A673 (cell line): ENCODE results near the gene SPTSSB.

ENCODE experiments used
- CTCF ChIP-seq: fragments of 300-800, 200-600 bp; sonication (generic); conservative IDR thresholded peaks from 2 replicates; pipeline ENCODE4 v1.5.1; 2017; ENCODE audit warnings: low read depth, mild to moderate bottlenecking, antibody characterized with exemption, low read length, moderate library complexity, mixed read lengths
- EZH2 ChIP-seq: fragments of 200-600 bp; sonication (generic); IDR thresholded peaks from 2 replicates; pipeline ENCODE4 v1.6.1; 2017; ENCODE audit warnings: borderline replicate concordance, low read depth, mild to moderate bottlenecking, mixed read lengths, antibody characterized with exemption, low read length; ENCODE audit not compliant: poor library complexity, severe bottlenecking

DNA sequence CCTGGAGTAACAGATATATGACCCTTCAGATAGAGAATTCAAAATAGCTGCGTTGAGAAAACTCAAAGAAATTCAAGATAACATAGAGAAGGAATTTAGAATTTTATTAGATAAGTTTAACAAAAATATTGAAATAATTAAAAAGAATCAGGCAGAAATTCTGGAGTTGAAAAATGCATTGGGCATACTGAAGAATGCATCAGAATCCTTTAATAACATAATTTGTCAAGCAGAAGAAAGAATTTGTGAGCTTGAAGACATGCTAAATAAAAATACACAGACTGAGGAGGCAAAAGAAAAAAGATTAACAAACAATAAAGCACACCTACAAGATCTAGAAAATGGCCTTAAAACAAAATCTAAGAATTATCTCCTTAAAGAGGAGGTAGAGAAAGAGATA is 50.5 kb downstream of the SPTSSB start:
- TF ChIP-seq CTCF (no peak), EZH2 (no peak)
